Forelimb muscle (tissue), 1 donor: ENCODE results near the gene BIRC5. TPM values are rescaled to one million over a fixed set of nuclear protein-coding genes. Genes with fewer than 3 reads are reported as not detected.
"Not testable (repeated sequence)": the region's sequence is repeated elsewhere in the genome, so short reads cannot be mapped to it uniquely, and the experiment has no call there.

Experiments
- DNase-seq: peaks from one replicate; pipeline ENCODE4 v3.0.0-alpha.2; 2013; ENCODE audit warnings: low read depth
- polyA plus RNA-seq: library from polyadenylated mRNA; unstranded; fragments of 120-200 nt; gene quantifications from one replicate; pipeline ENCODE4 v1.2.1, GENCODE V29; 2013; ENCODE audit not compliant: insufficient read length

BIRC5 gene
- polyA plus RNA-seq, 1 donor: 12.2 TPM

GRCh38 chr17:78239489-78239931 lies 25.5 kb downstream of the BIRC5 start:
- DNase-seq: no peak

- DNase-seq: no peak
Measured at GRCh38 chr17:78240012-78240655, 26.1 kb downstream of the BIRC5 start.

DNA sequence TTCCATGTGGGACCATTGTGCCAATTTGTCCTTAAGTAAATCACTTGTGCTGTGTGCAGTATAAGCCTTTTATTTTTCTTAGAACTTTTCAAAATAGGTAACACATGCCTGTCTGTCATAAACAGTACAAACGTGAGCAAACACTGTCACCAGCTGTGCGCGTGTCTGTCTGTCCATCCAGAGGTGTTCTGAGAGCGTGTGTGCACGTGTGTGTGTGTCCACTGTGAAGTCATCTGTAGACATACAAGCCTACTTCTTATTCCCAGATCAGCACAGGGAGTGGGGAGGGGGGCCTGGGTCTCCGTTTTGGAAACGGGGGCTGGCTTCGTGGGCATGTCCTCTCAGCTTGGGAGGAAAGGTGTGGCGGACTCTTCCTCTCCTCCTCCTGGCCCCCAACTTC lies 26.8 kb downstream of the BIRC5 start:
- no peak for DNase-seq

DNA sequence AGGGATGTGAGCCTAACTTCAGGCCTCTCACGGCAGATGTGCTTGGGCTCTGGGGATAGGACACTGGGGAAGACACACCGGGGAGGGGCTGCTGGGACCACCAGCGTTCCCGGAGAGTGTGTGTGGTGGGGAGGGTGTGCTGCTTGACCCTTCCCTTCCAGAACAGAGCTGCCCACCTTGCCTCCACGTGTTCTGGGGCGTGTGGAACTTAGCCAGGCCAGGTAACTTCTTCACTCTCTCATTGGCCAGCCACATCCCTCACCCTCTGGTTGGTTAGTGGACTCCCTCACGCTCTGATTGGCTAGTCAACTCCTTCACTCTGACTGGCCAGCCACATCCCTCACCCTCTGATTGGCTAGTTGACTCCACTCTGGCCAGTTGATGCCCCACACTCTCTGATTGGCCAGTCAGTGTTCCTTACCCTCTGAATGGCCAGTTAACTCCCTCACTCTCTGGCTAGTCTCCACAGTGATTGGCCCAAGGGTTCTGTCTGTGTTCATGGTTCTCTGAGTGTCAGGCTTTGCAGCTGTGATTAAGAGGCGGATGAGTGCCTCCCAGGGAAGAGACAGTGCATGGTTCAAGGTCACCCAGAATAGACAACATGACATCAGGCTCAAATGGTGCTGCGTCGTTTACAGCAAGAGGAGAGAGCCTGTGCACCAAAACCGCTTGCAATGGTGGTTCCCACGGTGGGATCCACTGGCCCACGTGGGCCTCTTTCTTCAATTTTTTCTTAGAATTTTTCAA lies 27.4 kb downstream of the BIRC5 start:
- no peak for DNase-seq

- no peak for DNase-seq
Measured at GRCh38 chr17:78242024-78242742, 28.1 kb downstream of the BIRC5 start.

- no peak for DNase-seq
Measured at GRCh38 chr17:78247304-78247703, 33.3 kb downstream of the BIRC5 start.

DNA sequence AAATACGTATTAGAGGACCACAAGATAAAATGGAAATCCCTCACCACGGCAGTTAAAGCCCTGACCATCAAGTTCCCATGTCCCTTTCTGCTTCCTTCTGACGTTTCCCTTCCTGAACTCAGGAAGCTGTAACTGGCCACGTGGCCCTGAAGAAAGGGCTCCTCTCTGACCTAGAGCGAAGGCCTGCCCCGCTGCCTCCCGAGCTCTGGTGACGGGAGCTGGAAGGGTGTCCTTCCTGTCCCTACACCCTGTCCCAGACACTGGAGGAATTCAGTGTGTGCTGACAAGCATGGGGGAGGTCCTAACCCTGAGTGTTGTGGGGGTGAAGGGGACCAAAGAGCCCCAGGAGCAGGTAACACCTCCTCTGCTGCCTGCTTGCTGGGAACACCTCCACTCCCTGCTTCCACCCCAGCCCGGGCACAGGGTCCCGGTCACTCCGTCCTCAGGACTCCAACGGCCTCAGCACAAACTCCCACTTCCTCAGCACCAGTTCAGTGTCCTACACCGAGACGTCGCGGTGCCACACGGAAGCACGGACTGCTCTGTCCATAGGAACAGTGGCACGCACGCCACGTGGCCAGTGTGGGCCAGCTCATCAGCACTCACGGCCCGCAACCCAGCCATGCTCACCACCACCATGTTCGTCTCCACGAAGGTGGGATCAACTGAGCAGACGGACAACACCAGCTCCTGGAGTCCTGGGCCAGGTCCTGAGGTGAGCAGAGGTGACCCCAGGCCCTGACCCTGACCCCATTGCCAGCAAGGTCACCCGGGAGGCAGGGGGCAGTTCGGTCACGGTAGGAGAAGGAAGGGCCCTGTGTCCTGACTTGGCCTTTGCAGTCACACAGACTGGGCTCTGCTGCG lies 34.2 kb downstream of the BIRC5 start:
- no peak for DNase-seq

DNA sequence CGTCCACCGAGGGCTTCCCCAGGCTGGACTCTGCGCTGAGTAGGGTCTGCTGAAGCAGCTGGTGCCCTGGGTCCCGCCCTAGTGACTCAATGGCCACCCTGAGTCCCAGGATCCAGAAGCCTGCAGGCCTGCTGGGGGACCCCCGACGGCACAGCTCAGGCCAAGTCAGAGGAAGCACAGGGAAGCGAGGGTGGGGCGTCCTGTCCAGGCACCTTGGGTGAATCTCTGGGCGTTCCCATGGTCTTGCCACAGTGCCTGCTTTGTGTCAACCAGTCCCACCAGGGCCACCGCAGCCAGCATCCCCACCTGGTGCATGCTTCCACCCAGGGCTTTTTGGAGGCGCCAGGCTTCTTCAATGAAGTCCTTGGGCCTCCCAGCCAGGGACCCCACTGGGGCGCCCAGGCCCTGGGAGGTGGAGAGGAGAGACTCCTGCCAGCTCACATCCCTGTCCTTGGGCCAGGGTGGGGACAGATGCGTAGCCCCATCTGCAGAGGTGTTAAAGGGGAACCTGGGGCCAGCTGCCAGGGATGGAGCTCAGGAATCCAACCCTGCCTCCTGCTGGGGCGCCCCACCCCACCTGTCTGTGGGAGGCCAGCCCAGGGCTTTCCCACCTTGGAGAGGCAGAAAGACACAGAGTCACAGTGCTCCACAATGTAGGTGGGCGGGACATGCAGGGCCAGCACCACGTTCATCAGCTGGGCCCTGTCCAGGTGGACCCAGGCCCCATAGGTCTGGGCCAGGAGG lies 35.2 kb downstream of the BIRC5 start:
- no peak for DNase-seq

GRCh38 chr17:78249818-78250806 lies 36.1 kb downstream of the BIRC5 start:
- DNase-seq: no peak

- peak; percentile 41 for DNase-seq
Measured at GRCh38 chr17:78250891-78251772, 37.1 kb downstream of the BIRC5 start.

- DNase-seq: no peak
Measured at GRCh38 chr17:78251773-78252103, 37.7 kb downstream of the BIRC5 start.

GRCh38 chr17:78252111-78252634 lies 38.1 kb downstream of the BIRC5 start:
- no peak for DNase-seq

DNA sequence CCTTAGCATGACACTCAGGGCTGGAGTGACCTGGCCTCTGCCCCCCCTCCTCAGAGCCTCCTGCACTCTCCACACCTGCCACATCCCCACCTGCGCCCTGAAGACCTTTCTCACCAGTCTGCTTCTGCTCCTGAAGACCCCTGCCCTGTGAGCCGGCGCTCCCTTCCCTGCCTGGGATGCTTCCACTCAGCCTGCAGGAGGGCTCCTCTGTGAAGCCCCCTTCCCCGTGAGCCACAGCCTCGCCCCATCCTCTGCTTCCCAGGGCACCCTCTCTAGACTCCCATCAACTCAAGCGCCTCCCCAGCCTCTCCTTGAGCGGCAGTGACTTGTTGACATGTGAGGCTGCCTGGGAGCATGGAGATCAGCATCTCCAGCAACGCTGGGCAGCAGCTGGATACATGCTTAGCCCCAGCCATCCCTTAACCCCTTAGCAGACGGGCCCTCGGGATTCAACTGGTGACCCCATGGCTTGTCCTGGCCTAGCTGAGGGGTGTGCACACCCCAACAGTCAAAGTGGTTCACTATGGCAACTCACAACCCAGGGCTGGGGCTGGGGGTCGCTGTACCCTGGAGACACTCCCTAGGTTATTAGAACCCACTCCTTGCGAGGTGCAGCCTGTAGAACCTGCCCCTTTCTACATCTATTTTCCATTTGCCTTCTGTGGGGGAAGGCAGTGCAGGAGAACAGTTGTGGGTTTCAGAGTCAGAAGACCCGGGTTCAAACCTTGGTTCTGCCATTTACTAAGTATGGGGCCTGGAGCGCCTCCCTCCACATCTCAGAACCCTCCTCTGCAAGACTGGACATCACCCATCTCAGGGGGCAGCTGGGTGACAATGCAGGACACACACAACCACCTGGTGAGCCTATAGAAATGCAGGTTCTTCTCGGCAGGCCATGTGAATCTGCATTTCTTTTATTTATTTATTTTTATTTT lies 38.9 kb downstream of the BIRC5 start:
- no peak for DNase-seq

DNA sequence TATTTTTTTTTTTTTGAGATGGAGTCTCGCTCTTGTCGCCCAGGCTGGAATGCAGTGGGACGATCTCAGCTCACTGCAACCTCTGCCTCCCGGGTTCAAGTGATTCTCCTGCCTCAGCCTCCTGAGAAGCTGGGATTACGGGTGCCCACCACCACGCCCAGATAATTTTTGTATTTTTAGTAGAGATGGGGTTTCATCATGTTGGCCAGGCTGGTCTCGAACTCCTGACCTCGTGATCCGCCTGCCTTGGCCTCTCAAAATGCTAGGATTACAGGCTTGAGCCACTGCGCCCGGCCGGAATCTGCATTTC lies 39.5 kb downstream of the BIRC5 start:
- not testable (repeated sequence) for DNase-seq

DNA sequence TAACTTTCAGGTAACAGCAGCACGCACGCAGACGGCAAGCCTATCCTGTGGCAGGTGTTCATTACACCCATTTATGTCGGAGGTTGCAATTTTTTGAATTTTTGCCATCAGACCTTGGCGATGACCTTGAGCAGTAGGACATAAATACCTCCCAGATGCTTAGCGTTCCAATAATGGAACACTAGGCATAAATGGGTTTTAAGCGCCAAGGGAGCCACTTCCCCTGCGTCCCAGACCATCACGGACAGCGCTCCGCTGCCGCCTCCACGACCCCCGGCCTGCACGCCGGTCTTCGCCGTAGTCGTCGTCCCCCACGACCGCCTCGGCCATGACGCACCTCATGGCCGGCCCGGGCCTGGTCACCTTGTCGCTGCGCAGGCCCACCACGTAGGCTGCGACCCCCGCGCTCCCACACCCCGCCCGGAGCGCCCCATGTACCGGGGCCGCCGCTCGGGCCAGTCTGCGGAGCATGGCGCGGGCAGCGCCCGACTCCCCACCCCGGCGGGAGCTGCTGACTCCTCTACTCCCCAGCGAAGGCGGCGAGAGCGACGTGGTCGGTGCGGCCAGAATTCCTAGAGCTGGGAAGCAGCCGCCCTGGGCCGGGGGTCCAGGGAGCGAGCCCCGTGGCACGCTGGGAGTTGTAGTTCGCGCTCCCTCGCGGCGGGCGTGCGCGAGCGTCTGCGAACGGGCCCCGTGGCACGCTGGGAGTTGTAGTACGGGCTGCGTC lies 40.1 kb downstream of the BIRC5 start:
- DNase-seq: peak; percentile 62

GRCh38 chr17:78255029-78255656 lies 41.1 kb downstream of the BIRC5 start:
- DNase-seq: no peak
